Measurements from ENCODE around the gene NTSR2.

GRCh38 chr2:11613297-11613696 lies 56.7 kb downstream of the NTSR2 start:
- no peak for TF ChIP-seq CTCF (conservative IDR thresholded peaks at IDR 0.05)
- TF ChIP-seq ZFX (IDR thresholded peaks at IDR 0.05) = no peak

Measured in C4-2B (cell line).